NCI-H2196 (cell line): ENCODE measurements around the gene CDC26.
"Not testable (repeated sequence)": the region's sequence is repeated elsewhere in the genome, so short reads cannot be mapped to it uniquely, and the experiment has no call there.

Experiments
- DNase-seq: peaks from one replicate; lab custom pipeline; 2025; ENCODE audit not compliant: unreplicated experiment; lab: John Stamatoyannopoulos, UW

CDC26 gene

DNA sequence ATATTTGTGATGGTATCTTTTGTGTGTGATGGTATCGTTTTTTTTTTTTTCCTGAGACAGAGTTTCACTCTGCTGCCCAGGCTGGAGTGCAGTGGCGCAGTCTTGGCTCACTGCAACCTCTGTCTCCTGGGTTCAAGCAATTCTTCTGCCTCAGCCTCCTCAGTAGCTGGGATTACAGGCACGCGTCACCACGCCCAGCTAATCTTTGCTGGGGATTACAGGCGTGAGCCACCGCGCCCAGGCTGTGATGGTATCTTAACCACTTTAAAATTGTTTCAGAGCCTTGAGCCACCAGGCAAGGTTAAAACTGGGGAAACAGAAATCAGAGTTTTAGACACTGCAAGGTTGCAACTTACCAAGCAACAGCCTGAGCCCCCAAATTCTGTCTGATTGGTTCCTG is 20.9 kb upstream of the CDC26 start:
- not testable (repeated sequence) for DNase-seq

GRCh38 chr9:113293285-113293878 is 18.0 kb upstream of the CDC26 start:
- DNase-seq = no peak

- no peak for DNase-seq
Measured at GRCh38 chr9:113290052-113290607, 14.8 kb upstream of the CDC26 start.

- no peak for DNase-seq
Measured at GRCh38 chr9:113289091-113289490, 13.7 kb upstream of the CDC26 start.

DNA sequence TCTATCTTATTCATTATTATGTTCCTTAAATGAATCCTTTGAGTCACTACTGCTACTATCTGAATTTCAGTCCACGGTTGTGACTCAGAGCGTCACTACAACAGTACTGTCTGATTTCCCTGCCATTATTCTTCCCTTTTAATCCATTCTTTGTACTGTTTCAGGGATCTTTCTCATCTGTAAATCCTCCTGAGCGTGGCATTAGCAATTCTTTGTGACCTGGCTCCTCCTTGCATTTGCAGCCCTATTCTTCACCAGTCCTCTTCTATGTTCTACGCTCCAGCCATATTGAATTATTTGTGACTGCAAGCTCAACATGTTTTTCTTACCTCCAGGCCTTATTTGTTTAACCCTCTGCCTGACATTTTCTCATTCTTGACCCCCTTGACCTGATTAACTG is 6.0 kb upstream of the CDC26 start:
- DNase-seq = no peak

GRCh38 chr9:113278840-113279239 is 3.5 kb upstream of the CDC26 start:
- no peak for DNase-seq

- DNase-seq = peak; percentile 80
Measured at GRCh38 chr9:113274474-113275156, 757 bp downstream of the CDC26 start.

- DNase-seq = no peak
Measured at GRCh38 chr9:113269871-113270270, 5.5 kb downstream of the CDC26 start.

GRCh38 chr9:113269355-113269754 is 6.0 kb downstream of the CDC26 start:
- no peak for DNase-seq

DNA sequence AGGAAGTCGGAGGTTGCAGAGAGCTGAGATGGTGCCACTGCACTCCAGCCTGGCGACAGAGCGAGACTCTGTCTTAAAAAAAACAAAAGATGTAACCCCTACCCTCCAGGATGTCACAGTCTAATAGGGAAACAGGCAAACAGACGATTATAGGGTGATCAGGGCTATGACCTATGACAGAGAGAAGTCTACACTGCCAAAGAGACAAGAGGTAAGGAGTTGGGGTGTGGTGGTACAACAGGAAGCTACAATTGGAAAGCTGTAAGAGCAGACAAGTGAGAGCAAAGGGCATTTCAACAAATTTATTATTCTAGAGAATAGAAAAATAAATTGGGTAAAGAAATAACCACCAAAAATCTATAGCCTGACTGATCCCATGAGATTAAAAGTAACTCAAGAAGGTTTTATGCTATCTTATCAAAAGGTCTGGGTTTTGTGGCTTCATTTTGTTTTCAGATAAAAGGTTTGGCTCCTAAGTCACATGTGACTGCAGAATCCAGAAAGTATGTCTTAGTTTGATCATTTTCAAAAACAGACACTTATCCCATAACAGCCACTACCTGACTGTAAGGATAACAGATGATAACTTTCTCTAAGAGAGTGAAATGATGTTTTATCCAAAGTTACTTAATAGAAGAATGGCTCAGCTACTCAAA is 7.3 kb downstream of the CDC26 start:
- DNase-seq = no peak

- DNase-seq = no peak
Measured at GRCh38 chr9:113266174-113266573, 9.2 kb downstream of the CDC26 start.

GRCh38 chr9:113261917-113262671 is 13.3 kb downstream of the CDC26 start:
- DNase-seq = no peak

DNA sequence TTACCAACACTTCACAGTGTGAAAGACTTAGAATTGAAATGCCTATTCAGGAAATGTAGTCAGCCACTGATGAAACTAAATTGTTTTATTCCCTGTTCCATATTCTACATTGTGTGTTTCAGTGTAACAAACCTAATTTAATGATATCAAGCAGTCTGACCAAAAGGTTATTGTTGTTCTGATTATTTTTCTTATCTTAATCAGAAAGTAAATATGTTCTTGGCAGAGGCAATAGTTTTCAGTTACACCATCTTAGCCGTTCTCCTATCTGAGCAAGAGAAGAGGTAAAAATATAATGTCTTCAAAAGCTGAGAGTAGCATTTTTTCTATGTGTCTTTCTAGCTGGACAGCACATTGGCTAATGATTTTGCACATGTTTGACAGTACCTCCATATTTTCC is 17.1 kb downstream of the CDC26 start:
- no peak for DNase-seq

DNA sequence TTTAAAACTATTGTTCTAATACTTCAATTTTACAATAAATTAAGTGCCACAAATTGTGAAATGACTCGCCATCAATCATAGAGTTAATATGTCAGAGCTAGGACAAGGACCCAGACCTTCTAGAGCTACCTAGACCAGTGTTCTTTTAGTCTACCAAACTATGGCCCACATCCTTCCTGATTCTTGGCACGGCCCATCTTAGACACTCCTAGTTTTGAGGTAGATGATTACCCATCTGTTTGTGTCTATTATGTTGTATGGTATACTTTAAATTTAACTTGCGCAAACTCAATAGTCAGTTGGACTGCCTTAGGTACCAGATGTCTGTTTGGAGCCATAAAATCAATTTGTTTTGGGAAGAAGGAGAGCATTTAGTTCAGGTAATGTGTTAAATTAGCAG is 17.5 kb downstream of the CDC26 start:
- DNase-seq = no peak

GRCh38 chr9:113255438-113255837 is 19.9 kb downstream of the CDC26 start:
- no peak for DNase-seq

DNA sequence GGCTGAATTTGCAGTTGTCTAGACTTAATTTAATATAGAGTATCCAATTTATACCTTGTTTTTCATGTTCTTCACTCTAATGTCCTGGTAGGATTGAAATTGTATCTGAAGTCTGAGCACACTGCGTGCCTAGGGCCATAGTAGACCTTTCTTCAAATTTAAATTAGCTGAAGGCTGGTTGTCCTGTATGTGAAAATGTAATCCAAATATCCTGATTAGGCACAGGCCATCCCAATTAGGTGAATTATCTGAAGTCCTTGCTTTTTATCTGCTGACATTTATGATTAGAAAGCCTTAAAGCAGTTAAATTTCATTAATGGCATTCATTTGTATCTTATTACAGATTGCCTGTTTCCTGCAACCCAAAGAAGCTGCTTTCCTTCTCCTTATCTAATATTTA is 20.4 kb downstream of the CDC26 start:
- DNase-seq = no peak

DNA sequence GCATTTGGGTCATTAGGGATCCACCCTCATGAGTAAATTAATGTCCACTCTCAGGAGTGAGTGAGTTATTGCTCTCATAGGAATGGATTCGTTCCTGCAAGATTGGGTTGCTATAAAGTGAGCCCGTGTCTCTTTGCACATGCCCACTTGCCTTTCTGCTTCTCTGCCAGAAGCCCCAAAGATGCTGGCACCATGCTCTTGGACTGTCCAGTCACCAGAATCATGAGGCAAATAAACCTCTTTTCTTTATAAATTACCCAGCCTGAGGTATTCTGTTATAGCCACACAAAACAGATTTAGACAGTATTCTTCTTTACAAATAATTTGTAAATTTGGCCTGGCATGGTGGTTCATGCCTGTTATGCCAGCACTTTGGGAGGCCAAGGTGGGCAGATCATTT is 24.6 kb downstream of the CDC26 start:
- no peak for DNase-seq

GRCh38 chr9:113249661-113250060 is 25.7 kb downstream of the CDC26 start:
- not testable (repeated sequence) for DNase-seq

- no peak for DNase-seq
Measured at GRCh38 chr9:113247640-113248039, 27.7 kb downstream of the CDC26 start.

GRCh38 chr9:113246928-113247327 is 28.4 kb downstream of the CDC26 start:
- no peak for DNase-seq

- DNase-seq = no peak
Measured at GRCh38 chr9:113245894-113246293, 29.5 kb downstream of the CDC26 start.
